Measurements from ENCODE around the gene RBP2.

RBP2 gene

GRCh38 chr3:139476348-139476747 is at the start of gene RBP2:
Gene RBP2 (minus strand): TSS chr3:139476516. CDS start chr3:139476459, 57 bp downstream.
- DNase-seq: no peak

GRCh38 chr3:139524841-139525636 is 48.7 kb upstream of the RBP2 start:
- no peak for DNase-seq

DNA sequence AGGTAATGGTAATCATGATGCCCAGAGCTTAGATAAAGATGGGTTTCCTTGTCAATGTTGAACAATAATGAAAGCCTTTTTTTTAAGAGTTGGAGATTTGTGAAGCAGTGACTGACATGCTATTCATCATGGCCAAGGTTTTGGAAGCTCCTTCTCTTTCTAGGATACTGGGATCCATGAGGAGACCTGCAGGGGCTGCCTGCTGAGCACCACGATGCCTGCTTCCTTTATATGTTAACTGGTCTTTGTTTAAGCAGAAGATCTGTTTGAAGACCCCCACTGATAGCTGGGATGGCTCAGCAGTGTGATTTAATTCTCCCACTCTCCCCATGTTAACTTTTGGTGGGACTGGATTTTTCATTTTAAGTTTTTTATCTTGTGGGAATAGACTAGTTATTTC is 47.4 kb upstream of the RBP2 start:
- no peak for DNase-seq

- DNase-seq: no peak
Observed at GRCh38 chr3:139523166-139523565, 46.9 kb upstream of the RBP2 start.

DNA sequence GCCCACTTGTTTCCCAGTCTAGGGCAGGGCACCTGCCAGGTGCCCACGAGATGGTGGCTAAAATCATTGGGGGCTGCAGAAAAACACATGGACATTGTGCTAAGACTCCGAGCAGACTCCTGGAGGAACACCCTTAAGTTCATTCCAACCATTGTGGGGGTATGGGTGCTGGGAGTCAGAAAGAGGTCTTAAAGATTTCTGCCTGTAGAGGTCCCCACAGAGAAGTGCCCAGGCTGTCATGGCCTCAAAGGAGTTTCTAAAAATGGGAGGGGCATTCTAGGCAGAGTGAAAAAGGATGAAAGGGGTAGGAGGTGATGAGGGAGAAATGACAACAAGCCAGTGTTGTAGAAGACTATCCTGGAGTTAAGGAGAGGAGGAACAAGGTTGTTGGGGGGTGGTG is 46.1 kb upstream of the RBP2 start:
- no peak for DNase-seq

- DNase-seq: no peak
Observed at GRCh38 chr3:139521816-139522215, 45.5 kb upstream of the RBP2 start.

- no peak for DNase-seq
Observed at GRCh38 chr3:139521144-139521543, 44.8 kb upstream of the RBP2 start.

- DNase-seq: peak in 1 of 3 experiments; percentile 21
Observed at GRCh38 chr3:139519998-139520737, 43.9 kb upstream of the RBP2 start.

- DNase-seq: no peak
Observed at GRCh38 chr3:139518926-139519842, 42.9 kb upstream of the RBP2 start.

DNA sequence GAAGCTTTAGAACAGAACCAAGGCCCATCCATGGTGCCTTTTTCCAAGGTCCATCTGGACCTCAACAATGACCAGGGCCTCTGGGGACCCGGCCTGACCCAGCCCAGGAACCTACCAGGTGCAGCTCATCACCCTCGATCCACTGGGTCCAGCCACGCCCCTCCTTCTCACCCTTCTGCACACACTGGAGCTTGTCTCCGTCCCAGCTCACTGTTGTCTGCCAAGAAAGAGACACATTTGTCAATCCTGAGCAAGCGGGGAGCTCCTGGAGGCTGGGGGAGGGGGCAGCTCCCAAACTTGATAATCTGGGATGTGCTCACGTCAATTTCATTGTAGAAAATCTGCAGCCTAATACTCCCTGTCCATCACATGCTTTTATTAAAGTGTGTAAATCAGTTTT is 42.0 kb upstream of the RBP2 start:
- DNase-seq: no peak

GRCh38 chr3:139517321-139518065 is 41.2 kb upstream of the RBP2 start:
- DNase-seq: no peak

DNA sequence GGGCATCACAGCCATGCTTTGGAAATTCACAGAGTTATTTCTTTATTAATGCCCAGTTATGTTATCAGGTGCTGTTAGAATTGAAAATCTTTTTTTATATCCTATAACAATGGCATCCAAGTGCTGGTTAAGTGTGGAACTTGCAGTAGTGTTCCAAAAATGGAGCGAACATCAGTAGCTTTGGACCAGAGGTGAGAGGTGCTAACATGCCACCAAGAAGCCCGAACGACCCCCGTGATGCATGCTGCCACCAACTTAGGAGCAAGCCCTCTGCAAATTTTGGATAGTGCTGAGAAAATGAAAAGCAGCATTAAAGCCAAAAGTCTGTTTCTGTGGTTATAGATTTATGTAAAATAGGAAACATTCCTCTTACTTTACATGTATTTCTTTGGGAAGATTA is 38.4 kb upstream of the RBP2 start:
- DNase-seq: no peak

DNA sequence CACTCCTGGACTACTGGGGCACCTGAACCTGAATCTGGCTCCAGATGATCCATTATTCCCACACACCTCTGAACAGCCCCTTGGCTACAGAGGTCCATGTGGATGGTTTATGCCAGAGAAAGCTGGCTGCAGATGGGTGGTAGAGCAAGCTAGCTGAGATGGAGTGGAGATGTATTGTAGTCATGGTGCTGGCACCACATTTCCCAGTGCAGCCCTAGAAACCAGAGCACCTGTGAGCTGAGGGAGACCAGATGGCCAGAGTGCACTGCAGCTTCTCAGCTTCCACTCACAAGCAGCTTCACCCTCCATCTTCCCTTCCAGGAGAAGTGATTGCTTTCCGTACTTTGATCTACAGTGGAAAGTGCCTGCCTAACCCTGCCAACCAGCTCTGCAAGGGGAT is 33.3 kb upstream of the RBP2 start:
- DNase-seq: no peak

DNA sequence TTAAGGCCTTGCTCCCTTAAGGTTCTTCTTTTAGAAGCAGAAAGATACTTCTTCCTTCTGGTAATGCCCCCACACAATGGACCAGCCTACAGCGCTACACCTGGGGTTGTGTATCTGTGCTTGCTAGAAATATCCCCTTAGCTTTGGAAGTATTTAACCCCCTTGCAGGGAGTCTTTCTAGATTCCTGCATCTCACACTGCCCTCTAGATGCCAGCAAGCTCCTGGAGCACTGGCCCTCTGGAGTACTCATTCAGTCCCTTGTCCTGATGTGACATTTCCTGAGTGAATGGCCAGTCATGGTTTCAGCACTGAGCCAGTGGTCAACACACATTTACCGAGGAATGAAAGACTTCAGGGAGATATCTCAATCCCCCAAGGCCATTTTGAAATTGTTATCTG is 30.4 kb upstream of the RBP2 start:
- DNase-seq: peak in 1 of 3 experiments; percentile 22

GRCh38 chr3:139505829-139506386 is 29.6 kb upstream of the RBP2 start:
- DNase-seq: no peak

- DNase-seq: no peak
Observed at GRCh38 chr3:139499536-139499935, 23.2 kb upstream of the RBP2 start.

- DNase-seq: no peak
Observed at GRCh38 chr3:139493826-139494385, 17.6 kb upstream of the RBP2 start.

DNA sequence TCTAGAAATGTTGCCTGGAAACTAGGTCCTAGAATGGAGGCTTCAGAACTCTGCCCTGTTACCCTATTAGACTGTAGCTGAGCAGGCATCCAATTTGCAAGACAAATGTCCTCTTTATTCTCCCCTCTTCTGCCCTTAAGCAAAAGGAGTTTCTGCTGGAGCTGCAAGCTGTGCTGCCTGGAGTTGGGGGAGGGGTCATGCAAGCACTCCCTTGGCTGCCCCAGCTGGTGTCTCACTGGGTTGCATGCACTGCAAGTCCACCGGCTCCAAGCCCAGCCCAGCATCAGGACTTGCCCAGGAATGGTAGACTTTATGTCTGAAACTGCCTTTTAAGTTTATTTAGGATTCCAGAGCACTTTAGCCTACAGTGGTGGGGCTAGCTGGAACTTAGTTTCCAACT is 15.7 kb upstream of the RBP2 start:
- DNase-seq: peak; percentile 32 to 67 (median 38)

GRCh38 chr3:139491027-139491700 is 14.8 kb upstream of the RBP2 start:
- peak; percentile 69 to 93 (median 73) for DNase-seq

GRCh38 chr3:139482206-139482605 is 5.9 kb upstream of the RBP2 start:
- DNase-seq: no peak

DNA sequence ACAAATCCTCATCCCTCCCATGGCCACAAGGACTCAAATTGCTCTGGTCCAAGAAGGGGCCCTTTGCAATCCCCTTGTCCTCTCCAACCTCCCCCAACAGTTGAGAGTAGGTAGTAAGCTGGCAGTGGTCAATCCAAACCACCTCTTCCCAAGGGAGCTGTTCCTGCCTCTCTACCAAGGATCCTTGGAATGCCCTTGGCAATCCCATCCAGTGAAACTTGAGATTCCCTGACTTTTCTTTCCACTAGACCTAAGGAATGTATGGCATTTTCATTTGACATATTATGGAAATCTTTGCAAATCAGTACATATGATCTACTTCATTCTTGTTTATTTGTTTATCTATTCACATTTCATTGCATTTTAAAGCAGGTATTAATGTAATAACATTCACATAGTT is 4.8 kb upstream of the RBP2 start:
- DNase-seq: no peak
